RWPE2 (cell line): ENCODE results near the gene PRIM1.

Experiments used
- ATAC-seq: fragments of 200-7000 bp; cut with Tn5 transposase; 3 replicates; pipeline ENCODE4 v1.9.1; 2021; ENCODE audit warnings: low read depth
- DNase-seq: peaks from one replicate; pipeline ENCODE4 v3.0.0-alpha.2; 2020; ENCODE audit warnings: low spot score
- H3K27ac ChIP-seq: fragments of 450-650 bp; 2 replicates; pipeline ENCODE4 v1.5.1; 2017; ENCODE audit warnings: mild to moderate bottlenecking; ENCODE audit not compliant: poor library complexity, severe bottlenecking
- H3K27me3 ChIP-seq: fragments of 250-450 bp; sonication (Bioruptor Pico); 2 replicates; pipeline ENCODE4 v1.5.1; 2021; ENCODE audit warnings: mild to moderate bottlenecking, moderate library complexity; ENCODE audit not compliant: insufficient read depth, poor library complexity, severe bottlenecking
- H3K36me3 ChIP-seq: fragments of 250-450 bp; sonication (Bioruptor Pico); 2 replicates; pipeline ENCODE4 v1.5.1; 2020; ENCODE audit warnings: low read depth, mild to moderate bottlenecking, moderate library complexity
- H3K4me1 ChIP-seq: fragments of 250-450 bp; sonication (Bioruptor Pico); 2 replicates; pipeline ENCODE4 v1.5.1; 2021; ENCODE audit warnings: mild to moderate bottlenecking, moderate library complexity; ENCODE audit not compliant: insufficient read depth, poor library complexity, severe bottlenecking
- H3K4me3 ChIP-seq: fragments of 250-450 bp; sonication (Bioruptor Pico); 2 replicates; pipeline ENCODE4 v1.5.1; 2021; ENCODE audit warnings: mild to moderate bottlenecking, moderate library complexity; ENCODE audit not compliant: severe bottlenecking
- H3K9me3 ChIP-seq: fragments of 250-450 bp; sonication (Bioruptor Pico); 2 replicates; pipeline ENCODE4 v1.5.1; 2021; ENCODE audit warnings: mild to moderate bottlenecking, moderate library complexity; ENCODE audit not compliant: severe bottlenecking
- TF ChIP-seq, protein P1 (sequence below): fragments of 450-650 bp; IDR thresholded peaks from one replicate; pipeline ENCODE4 v1.5.1; 2017; ENCODE audit warnings: mild to moderate bottlenecking, moderate library complexity; ENCODE audit not compliant: poor library complexity, severe bottlenecking

Gene PRIM1

GRCh38 chr12:56695327-56696101, 56.6 kb downstream of the PRIM1 start:
- no peaks in the 10 kb centered on the region for H3K4me1 ChIP-seq
- H3K9me3 ChIP-seq, result no peaks in the 10 kb centered on the region
- TF ChIP-seq, protein P1, sequence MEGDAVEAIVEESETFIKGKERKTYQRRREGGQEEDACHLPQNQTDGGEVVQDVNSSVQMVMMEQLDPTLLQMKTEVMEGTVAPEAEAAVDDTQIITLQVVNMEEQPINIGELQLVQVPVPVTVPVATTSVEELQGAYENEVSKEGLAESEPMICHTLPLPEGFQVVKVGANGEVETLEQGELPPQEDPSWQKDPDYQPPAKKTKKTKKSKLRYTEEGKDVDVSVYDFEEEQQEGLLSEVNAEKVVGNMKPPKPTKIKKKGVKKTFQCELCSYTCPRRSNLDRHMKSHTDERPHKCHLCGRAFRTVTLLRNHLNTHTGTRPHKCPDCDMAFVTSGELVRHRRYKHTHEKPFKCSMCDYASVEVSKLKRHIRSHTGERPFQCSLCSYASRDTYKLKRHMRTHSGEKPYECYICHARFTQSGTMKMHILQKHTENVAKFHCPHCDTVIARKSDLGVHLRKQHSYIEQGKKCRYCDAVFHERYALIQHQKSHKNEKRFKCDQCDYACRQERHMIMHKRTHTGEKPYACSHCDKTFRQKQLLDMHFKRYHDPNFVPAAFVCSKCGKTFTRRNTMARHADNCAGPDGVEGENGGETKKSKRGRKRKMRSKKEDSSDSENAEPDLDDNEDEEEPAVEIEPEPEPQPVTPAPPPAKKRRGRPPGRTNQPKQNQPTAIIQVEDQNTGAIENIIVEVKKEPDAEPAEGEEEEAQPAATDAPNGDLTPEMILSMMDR, result no peak
- H3K27me3 ChIP-seq, result no peaks in the 10 kb centered on the region
- no peaks in the 10 kb centered on the region for H3K36me3 ChIP-seq
- ATAC-seq, result no peak
- H3K4me3 ChIP-seq, result no peak overlapping the region
- DNase-seq, result no peak
- no peak overlapping the region for H3K27ac ChIP-seq

DNA sequence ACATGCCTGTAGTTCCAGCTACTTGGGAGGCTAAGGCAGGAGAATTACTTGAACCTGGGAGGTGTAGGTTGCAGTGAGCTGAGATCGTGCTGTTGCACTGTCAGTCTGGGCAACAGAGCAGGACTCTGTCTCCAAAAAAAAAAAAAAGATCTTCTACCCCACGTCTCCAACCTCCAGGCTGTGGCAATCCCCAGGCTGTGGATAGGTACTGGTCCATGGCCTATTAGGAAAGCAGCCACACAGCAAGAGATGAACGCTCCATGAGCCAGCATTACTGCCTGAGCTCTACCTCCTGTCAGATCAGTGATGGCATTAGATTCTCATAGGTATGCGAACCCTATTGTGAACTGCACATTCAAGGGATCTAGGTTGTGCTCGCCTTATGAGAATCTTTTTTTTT, 58.0 kb downstream of the PRIM1 start:
- Histone ChIP-seq H3K27me3 (no peaks in the 10 kb centered on the region), H3K36me3 (no peaks in the 10 kb centered on the region), H3K4me1 (no peaks in the 10 kb centered on the region), H3K9me3 (no peaks in the 10 kb centered on the region), H3K4me3 (no peak overlapping the region), H3K27ac (no peak overlapping the region)
- DNase-seq, result no peak
- TF ChIP-seq, protein P1, result no peak
- ATAC-seq, result 0 out of 3 replicates have a peak, but pooled peaks have one; percentile 19

DNA sequence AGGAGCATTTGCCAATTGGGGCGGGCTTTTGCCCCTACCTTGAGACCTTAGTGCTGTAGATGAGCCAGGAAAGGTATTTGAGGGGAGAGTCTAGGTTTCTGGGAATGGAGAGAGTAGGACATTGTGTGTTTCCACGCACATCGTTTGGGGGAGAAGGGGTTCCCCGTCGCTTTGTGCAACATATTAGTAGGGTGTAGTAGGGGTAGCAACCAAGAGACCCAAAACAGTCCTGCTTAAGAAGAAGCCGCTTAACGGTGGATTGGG, 63.3 kb downstream of the PRIM1 start:
- ATAC-seq (no peak), DNase-seq (no peak)
- TF ChIP-seq, protein P1, result no peak
- no peaks in the 10 kb centered on the region for H3K9me3 ChIP-seq
- peaks cover 9% of the 10 kb centered on the region for H3K4me1 ChIP-seq
- no peaks in the 10 kb centered on the region for H3K27me3 ChIP-seq
- peak overlapping the region; percentile 93 for H3K27ac ChIP-seq
- H3K4me3 ChIP-seq, result peak overlapping the region; percentile 65
- peaks cover 35% of the 10 kb centered on the region for H3K36me3 ChIP-seq

DNA sequence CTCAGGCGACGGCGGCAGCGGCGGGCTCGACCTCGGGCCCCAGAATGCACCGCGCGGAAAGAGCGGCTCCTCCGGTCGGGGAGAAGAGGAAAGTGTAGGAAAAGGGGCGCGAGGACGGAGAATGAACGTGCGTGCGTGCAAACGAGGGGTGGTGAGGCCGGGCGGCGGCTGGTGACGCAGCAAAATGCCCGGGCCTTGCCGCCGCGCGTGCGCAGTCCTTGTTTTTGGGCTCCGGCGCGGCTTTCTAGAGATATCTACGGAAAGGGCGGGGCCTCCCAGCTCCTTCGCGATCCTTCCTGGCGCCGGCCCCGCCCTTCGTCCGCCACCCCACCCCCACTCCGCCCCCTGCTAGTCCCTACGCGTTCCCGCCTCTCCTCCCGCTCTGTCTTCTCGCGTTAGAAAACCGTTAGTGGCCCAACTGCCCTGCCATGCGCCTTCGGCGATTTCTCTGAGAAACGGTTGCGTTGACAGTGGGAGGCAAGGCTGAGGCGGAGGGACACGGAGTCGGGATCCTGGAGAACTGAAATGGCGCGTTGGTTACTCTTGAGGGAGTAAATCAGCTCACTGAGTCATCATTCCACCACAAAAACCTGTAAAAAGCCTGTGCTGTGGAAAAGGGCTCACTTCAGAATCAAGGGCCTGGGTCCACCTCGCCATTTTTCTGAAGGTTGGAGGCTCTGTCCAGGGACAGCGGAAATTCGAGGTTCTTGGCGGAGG, 63.8 kb downstream of the PRIM1 start, which contains the start of gene PTGES3:
PTGES3 (minus strand) TSS at position 156 of the 717 bp plus-strand sequence. CDS start 285 bp downstream, outside the sequence.
- peaks cover 9% of the 10 kb centered on the region for H3K4me1 ChIP-seq
- H3K36me3 ChIP-seq, result peaks cover 35% of the 10 kb centered on the region
- peak within 1 kb of the TSS; percentile 93 for H3K27ac ChIP-seq
- H3K27me3 ChIP-seq, result no peaks in the 10 kb centered on the region
- ATAC-seq (peak; percentile 85), DNase-seq (peak; percentile 97)
- H3K9me3 ChIP-seq, result no peaks in the 10 kb centered on the region
- H3K4me3 ChIP-seq, result peak within 1 kb of the TSS; percentile 65
- TF ChIP-seq, protein P1, result no peak
